ENCODE data around the gene KIRREL3.

The KIRREL3 gene

DNA sequence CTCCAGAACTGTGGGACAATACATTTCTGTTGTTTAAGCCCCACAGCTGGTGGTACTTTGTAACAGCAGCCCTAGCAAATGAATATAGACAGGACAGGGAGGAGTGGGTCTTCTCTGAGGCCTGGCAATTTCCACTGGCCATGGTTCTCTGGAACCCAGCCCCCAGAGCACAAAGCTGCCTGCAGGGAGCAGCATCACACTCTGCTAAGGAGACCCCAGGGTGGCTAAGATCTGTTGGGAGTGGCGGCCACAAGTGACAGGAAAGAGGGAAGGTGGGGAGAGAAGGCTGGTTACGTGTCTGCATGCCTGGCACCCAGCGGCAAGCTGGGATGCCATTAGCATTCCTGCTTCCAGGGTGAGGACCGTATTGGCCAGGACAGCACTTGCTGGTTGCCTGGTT is 433.2 kb downstream of the KIRREL3 start:
- TF ChIP-seq CTCF (IDR thresholded peaks at IDR 0.05): no peak
- Histone ChIP-seq H3K4me3 (ENCODE audit: low read depth in 1 of 2, low read length in 1 of 2) (no peak overlapping the region), H3K36me3 (no peaks in the 10 kb centered on the region), H3K4me1 (ENCODE audit: control insufficient read depth in 1 of 2, insufficient read depth in 1 of 2, low read depth in 1 of 2, low read length in 1 of 2) (no peaks in the 10 kb centered on the region), H3K27ac (no peak overlapping the region), H3K27me3 (peaks cover 25% of the 10 kb centered on the region), H3K9me3 (no peaks in the 10 kb centered on the region)

- Histone ChIP-seq H3K27me3 (peaks cover 19% of the 10 kb centered on the region), H3K27ac (no peak overlapping the region), H3K9me3 (no peaks in the 10 kb centered on the region), H3K4me1 (ENCODE audit: control insufficient read depth in 1 of 2, insufficient read depth in 1 of 2, low read depth in 1 of 2, low read length in 1 of 2) (no peaks in the 10 kb centered on the region), H3K4me3 (ENCODE audit: low read depth in 1 of 2, low read length in 1 of 2) (no peak overlapping the region), H3K36me3 (no peaks in the 10 kb centered on the region)
- TF ChIP-seq CTCF (IDR thresholded peaks at IDR 0.05): no peak
Observed at GRCh38 chr11:126564566-126564965, 436.0 kb downstream of the KIRREL3 start.

DNA sequence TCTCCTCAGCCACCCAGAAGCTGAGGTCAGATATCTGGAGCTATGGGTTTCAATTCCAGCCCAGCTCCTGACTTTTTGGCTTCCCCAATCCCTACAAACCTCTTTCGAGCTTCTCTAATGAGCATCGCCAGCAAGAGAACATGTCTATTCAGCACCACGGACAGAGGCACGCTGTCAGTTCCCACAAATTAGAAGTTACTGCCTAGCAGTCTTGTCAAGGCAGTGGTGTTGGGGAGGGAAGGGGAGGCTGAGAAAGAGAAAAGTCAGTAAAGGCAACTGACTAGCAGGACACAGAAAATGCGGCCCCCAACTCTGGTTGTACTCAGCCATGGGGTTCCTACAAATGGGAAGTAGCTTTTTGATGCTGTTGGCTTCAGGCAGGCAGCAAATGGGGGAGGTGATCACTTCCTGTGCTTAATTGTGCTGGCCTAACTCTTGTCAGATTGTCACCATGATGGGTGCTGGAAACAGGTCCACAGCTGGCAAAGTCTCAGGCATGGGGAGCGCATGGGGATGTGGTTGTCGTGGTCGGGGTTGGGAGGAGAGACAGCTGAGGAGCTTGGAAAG is 439.2 kb downstream of the KIRREL3 start:
- Histone ChIP-seq H3K9me3 (no peaks in the 10 kb centered on the region), H3K4me3 (ENCODE audit: low read depth in 1 of 2, low read length in 1 of 2) (no peak overlapping the region), H3K4me1 (ENCODE audit: control insufficient read depth in 1 of 2, insufficient read depth in 1 of 2, low read depth in 1 of 2, low read length in 1 of 2) (no peaks in the 10 kb centered on the region), H3K27me3 (peaks cover 16% of the 10 kb centered on the region), H3K27ac (no peak overlapping the region), H3K36me3 (no peaks in the 10 kb centered on the region)
- no peak for TF ChIP-seq CTCF (IDR thresholded peaks at IDR 0.05)

DNA sequence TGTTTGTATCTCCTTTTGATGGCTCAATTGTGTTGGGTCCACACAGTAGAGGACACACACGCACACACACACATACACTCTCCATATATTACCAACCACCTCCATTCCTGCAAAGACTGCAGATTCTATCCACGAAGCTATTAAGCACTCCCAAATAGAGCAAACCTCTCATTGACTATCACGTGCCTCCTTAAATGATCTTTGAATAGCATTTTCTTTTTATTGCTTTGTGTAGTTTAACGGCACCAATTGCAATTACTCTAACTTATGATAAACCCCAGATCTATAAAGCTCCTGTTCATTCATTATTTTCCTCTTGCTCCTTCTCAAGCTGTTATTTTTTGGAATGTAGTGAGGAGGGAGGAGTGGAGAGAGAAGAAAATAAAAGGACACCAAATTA is 440.3 kb downstream of the KIRREL3 start:
- Histone ChIP-seq H3K4me1 (ENCODE audit: control insufficient read depth in 1 of 2, insufficient read depth in 1 of 2, low read depth in 1 of 2, low read length in 1 of 2) (no peaks in the 10 kb centered on the region), H3K9me3 (no peaks in the 10 kb centered on the region), H3K27me3 (peaks cover 16% of the 10 kb centered on the region), H3K36me3 (no peaks in the 10 kb centered on the region), H3K27ac (no peak overlapping the region), H3K4me3 (ENCODE audit: low read depth in 1 of 2, low read length in 1 of 2) (no peak overlapping the region)
- no peak for TF ChIP-seq CTCF (IDR thresholded peaks at IDR 0.05)

- H3K27ac ChIP-seq: no peak overlapping the region
- H3K27me3 ChIP-seq: peaks cover 14% of the 10 kb centered on the region
- TF ChIP-seq CTCF (IDR thresholded peaks at IDR 0.05): no peak
- no peak overlapping the region for H3K4me3 ChIP-seq (ENCODE audit: low read depth in 1 of 2, low read length in 1 of 2)
- no peaks in the 10 kb centered on the region for H3K9me3 ChIP-seq
- H3K4me1 ChIP-seq (ENCODE audit: control insufficient read depth in 1 of 2, insufficient read depth in 1 of 2, low read depth in 1 of 2, low read length in 1 of 2): no peaks in the 10 kb centered on the region
- no peaks in the 10 kb centered on the region for H3K36me3 ChIP-seq
Observed at GRCh38 chr11:126548581-126549550, 451.7 kb downstream of the KIRREL3 start.

Measured in neutrophil (primary cell).